SK-MEL-5 (cell line): ENCODE data around the gene DCTN4. TPM values are rescaled to one million over a fixed set of nuclear protein-coding genes. Genes with fewer than 3 reads are reported as not detected.
A peak's percentile ranks its signal among the peaks of the same experiment; 100 is the strongest.
"Not testable (repeated sequence)": the region's sequence is repeated elsewhere in the genome, so short reads cannot be mapped to it uniquely, and the experiment has no call there.

Source experiments
- DNase-seq: peaks from one replicate; pipeline ENCODE4 v3.0.0-alpha.2; 2016; ENCODE audit warnings: low read depth, low spot score
- in situ Hi-C: cut with HindIII; loops from 2 replicates; pipeline ENCODE4 v1.10.0; 2016; ENCODE audit warnings: low sequenced_read_pairs, high pct_unique_total_duplicates, low pct_unique_long_range_greater_than_20kb
- polyA plus RNA-seq, 2 experiments: library from polyadenylated mRNA; depleted of rRNA; stranded (reverse); fragments of >200 nt; gene quantifications; 2 replicates each; pipeline ENCODE4 v1.2.3, GENCODE V29; 2015
- total RNA-seq: library from RNA; depleted of rRNA; stranded (reverse); fragments of >200 nt; shearing (Covaris generic); gene quantifications from 2 replicates; pipeline ENCODE4 v1.2.3, GENCODE V29; 2014; rRNA removed

DCTN4 gene
- 43.1 and 45.0 TPM in 2 replicates for total RNA-seq
- 32.4 and 44.8 TPM in 2 replicates for polyA plus RNA-seq (2015; cell fraction: cytosol; rRNA removed)
- polyA plus RNA-seq (2015; cell fraction: nucleus; rRNA removed): 56.6 and 65.6 TPM in 2 replicates

DNA sequence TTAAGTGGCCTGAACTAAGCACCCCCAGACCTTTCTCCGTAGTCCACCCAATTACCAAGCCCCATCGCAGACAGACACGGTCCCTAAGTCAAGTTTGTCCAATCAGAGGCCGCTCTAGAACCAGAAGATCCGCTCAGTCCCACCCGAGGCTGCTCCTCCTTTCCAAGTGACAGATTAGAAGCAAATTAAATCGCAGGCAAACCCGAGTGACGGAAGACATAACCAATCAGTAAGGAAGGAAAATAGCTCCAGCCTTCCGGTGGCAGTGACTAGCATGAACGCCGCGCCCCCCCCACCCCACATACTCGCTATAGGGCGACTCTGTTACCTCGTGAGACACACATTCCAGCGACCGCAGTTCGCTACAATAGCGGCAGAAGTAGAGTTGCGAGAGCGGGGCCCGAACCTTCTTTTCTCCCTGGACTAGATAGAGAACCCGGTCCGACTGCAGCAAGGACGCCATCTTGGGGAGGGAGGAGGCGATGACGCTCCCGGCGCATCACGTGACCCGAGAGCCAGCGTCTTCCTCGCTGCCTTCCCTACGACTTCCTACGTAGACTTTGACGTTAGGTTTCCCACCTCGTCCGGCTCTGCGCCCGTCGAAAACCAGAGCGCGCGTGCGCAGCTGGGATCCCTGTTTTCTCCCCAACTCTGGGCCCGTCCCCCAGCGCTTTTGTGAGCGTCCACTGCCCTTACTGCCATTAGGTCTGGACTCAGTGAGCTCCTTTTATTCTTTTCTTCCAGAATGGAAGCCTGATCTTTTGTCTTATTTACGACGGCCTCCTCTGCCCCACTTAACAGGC lies at the start of gene DCTN4:
DCTN4 (minus strand) TSS at position 487 of the 803 bp plus-strand sequence; CDS start at position 463, 24 bp downstream.
- in situ Hi-C loops: no loop called here
- peak; percentile 98 for DNase-seq

DNA sequence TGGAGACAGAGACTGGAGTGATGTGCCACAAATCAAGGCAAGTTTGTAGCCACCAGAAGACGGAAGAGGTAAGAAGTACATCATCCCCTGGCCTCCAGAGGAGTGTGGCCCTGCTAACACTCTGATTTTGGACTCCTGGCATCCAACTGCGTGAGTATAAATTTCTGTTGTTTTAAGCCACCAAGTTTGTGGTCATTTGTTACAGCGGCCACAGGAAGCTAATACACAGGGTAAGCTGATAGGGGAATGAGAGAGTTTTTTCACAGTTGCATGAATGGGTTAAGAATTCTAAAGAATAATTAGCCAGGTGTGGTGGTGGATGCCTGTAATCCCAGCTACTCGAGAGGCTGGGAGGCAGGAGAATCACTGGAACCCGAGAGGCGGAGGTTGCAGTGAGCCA lies 45.6 kb upstream of the DCTN4 start:
- DNase-seq: no peak
- in situ Hi-C loops: no loop called here

DNA sequence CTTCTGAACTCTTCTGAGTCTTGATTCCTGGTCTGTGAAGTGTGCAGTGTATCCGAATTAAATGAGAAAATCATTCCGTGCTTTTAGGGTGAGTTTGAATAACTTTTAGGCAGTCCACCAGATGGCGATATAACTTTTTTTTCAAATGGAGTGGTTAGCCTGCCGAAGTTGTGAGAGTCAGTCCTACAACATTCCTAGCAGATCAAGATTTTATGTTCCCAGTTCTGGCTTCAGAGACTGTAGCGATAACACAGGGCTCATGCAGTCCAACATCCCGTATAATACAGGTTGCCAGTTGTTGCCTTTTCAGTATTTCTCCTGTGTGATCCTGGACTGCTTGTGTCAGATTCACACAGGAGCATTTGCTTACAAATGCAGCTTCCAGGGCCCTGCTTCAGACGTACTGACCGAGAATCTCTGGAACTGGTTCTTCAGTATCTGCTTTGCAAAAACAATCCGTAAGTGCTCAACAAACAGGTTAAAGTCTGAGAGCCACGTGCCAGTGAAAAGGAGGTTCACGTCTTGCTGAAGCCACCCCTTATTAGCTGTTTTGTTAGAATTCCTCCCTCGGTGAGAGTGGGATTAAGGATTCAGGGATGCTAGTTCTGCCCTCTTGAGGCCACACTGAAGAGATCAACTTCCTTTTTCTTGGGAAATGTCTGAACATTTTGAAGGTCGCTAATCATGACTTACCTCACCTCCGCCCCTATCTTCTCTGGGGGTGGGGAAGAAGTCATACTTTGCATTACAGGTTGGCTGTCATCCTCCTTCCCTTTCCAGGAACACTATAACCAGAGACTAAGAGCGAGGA lies 42.5 kb upstream of the DCTN4 start:
- in situ Hi-C loops: no loop called here
- DNase-seq: peak; percentile 60

DNA sequence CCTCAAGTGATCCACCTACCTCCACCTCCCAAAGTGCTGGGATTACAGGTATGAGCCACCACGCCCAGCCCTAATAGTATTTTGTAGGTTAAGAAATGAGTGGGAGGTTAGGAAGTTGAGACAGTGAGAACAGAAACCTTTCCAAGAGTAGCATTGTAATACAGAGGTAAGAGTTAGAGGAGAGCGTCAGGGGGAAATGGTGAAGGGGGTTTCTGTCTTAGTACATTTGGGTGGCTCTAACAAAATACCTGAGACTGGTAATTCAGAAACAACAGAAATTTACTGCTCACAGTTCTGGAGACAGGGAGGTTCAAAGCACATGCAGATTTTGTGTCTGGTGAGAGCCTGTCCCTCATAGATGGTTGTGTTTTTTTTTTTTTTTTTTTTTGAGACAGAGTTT lies 38.6 kb upstream of the DCTN4 start:
- no peak for DNase-seq
- in situ Hi-C loops: no loop called here

DNA sequence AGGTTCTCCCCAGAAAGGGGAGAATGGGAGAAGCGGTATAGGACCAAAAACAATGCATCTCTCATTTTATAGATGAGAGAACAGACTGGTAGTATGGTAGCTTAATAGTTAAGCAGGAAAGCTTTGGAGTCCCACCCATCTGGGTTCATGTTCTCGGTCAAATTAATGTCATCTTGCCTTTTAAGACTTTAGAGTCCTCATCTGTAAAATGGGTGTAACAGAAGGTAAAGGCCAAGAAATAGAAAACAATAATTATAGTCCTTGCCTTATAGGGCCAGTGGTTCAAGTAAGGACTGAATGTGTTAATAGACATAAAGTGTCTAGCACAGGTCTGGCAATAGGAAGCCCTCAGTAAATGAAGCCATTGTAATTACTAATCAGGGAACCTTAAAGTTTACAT lies 36.1 kb upstream of the DCTN4 start:
- in situ Hi-C loops: no loop called here

DNA sequence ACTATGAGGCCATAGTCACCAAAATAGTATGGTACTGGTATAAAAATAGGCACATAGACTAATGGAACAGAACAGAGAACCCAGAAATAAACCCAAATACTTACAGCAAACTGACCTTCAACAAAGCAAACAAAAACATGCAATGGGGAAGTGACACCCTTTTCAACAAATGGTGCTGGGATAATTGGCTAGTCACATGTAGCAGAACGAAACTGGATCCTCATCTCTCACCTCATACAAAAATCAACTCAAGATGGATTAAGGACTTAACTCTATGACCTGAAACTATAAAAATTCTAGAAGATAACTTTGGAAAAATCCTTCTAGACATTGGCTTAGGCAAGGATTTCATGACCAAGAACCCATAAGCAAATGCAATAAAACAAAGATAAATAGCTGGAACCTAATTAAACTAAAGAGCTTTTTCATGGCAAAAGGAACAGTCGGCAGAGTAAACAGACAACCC lies 34.6 kb upstream of the DCTN4 start:
- DNase-seq, in situ Hi-C loops: not testable (repeated sequence)

More for the DNA sequence above, 36.1 kb upstream of the DCTN4 start:
- no peak for DNase-seq

DNA sequence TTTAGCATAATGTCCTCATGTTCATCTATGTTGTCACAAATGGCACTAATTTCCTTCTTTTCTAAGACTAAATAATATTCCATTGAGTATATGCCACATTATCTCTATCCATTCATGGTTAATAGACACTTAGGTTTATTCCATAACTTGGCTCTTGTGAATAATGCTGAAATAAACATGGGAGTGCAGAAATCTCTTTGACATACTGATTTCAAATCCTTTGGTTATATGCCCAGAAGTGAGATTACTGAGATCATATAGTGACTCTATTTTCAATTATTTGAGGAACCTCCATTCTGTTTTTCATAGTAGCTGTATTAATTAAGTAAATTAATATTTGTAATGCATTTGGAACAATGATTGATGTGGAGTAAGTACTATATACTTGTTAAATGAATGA lies 32.7 kb upstream of the DCTN4 start:
- in situ Hi-C loops: no loop called here
- DNase-seq: no peak

DNA sequence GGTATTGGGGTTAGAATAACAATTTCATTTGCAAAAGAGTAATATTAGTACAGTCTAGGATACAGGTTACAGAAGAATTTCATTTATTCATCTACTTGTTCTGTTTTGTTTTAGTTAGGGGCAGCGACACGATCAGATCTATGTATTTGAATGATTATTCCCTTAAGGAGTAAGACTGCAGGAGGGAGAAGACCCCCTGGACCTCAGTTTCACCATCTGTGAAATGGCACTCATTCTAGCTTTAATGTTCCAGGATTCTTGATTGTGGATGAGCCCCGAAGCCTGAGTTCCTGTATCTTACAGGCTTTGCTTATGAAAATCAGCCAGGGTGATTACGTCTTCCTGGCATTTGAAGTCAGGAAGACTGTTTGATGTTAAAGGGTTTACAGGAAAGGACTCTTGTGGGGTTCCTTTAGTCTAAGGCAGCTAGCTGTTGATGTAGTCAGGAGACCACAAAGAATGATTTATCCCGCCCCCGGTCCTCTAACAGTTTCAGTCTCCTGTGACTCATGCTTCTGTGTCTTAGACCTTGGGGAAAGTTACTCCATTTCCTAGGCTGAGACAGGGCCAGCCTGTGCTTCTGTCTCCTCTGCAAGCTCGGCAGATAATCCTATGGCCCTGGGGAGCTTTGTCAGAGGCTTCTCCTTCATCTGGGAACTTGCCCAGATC lies 31.3 kb upstream of the DCTN4 start:
- in situ Hi-C loops: no loop called here
- DNase-seq: peak; percentile 92

DNA sequence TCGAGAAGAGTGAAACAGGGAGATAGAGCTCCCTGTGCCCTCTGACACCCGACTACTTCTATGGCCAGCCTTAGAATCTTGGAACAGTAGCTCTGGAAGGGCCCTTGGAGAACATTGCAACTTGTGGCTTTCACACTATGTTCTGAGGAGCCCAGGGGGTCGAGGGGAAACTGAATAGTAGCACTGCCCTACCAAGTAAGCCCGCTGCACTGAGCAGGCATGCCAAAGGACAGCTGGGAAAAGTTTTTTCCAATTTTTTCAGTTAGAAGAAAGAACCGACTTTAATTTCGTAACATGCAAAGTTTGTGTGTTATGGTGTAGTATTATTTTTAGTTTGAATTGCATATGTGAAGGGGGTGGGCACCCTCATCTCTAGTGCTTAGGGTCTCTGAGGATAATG lies 30.6 kb upstream of the DCTN4 start:
- DNase-seq: no peak

DNA sequence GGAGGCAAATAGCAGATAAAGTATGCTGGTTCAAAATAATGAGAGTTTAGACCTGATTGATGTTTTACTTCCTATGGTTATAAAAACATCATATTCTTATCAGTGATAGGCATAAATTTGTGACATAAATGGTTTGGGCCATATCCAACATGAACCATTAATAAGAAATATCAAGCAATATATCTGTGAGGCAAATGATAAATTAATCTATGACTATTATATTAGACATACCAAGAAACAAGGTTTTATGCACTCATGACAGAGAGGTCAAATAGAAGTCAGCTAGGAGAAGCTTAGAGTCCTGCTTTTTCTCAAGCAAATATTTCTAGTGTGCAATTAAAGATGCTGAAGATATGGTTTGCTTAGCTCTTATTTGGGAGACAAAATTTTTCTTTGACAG lies 30.2 kb upstream of the DCTN4 start:
- in situ Hi-C loops: no loop called here
- no peak for DNase-seq

More for the DNA sequence above, 30.6 kb upstream of the DCTN4 start:
- in situ Hi-C loops: no loop called here

DNA sequence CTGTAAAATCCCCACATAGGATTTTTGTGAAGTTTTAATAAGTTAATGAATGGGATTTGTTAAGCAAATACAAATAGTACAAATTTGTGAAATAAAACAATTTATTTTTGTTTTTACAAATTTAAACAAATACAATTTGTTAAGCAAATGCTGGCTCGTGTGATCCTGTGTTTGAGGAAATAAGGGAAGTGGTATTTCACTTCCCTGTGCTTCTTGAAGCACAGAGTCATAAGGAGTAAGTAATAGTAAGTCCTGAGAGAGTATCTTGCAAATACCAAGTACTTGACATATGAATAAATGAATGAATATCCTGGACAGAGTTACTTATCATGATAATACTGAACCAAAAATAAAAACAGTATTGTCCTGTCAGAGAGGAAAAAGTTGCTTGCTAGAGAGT lies 28.8 kb upstream of the DCTN4 start:
- in situ Hi-C loops: no loop called here
- DNase-seq: no peak

DNA sequence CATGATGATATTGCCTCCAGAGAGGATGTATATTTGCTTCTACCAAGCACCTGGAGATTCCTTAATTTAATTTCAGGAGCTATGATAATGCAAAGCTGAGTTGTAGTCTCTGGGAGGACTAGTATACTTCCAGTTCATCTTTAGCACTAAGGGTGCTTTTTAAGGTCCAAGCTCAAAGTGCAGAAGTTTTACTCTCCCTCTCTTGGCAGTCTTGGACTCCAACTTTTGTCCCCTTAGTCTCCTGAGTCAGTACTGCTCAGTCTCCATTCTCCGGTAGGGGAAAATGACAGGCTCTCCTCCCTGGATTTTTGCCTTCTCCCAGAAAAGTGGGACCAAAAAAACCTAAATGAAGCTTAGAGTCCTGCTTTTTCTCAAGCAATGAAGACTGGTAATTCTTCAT lies 28.1 kb upstream of the DCTN4 start:
- in situ Hi-C loops: no loop called here
- DNase-seq: no peak

DNA sequence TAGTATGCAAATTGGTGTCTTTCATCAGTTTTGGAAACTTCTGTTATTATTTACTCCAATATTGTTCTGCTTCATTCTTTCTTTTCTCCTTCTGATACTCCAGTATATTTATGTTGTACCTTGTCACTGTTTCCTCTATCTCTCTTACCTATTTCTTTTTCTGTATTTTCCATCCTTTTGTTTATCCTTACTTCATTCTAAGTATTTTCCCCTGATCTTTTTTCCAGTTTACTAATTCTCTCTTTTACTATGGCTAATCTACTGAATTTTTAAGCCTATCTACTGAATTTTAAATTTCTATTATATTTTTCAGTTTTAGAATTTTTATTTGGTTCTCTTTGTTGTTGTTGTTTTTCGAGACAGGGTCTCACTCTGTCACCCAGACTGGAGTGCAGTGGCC lies 27.1 kb upstream of the DCTN4 start:
- DNase-seq: no peak
- in situ Hi-C loops: no loop called here

DNA sequence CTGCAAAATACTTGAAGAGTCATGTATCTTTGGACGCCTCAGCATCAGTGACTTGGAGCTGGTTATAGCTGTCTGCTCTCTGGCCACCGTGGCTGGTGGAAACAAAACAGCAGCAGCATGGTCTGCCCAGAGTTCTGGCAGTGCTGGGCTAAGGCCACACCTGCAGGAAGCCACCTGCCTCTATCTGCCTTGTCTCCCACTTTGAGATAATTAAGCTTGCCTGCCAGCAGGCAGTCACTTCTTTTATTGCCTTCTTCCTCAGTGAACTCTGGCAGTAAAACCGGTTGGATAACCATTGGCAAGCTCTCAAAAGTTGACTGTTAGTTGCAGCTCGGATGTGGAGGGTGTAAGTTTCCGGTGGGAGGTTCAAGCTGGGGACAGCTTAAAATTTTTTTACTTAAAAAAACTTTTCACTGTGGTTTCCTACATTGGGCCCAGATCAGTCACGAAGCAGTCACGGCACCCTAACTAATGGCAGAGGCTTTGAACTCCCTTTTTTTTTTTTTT lies 24.7 kb upstream of the DCTN4 start:
- in situ Hi-C loops: no loop called here
- no peak for DNase-seq

DNA sequence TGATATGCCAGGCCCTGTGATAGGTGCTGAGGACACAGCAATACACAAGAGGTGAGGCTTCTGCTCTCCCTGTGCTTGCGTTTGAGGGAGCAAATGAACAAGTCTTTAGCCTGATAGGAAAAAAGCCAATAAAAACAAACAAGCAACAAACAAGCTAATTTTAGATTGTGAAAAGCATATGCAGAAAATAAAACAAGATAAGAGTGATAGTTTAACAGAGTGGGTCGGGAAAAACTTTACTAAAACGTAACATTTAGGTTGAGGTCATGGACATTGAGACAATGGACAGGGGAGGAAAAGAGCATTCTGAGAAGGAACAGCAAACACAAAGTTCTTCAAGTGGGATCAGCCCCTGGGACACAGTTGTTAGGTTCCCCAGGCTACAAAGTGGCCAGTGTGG lies 24.0 kb upstream of the DCTN4 start:
- DNase-seq: no peak
- in situ Hi-C loops: no loop called here

DNA sequence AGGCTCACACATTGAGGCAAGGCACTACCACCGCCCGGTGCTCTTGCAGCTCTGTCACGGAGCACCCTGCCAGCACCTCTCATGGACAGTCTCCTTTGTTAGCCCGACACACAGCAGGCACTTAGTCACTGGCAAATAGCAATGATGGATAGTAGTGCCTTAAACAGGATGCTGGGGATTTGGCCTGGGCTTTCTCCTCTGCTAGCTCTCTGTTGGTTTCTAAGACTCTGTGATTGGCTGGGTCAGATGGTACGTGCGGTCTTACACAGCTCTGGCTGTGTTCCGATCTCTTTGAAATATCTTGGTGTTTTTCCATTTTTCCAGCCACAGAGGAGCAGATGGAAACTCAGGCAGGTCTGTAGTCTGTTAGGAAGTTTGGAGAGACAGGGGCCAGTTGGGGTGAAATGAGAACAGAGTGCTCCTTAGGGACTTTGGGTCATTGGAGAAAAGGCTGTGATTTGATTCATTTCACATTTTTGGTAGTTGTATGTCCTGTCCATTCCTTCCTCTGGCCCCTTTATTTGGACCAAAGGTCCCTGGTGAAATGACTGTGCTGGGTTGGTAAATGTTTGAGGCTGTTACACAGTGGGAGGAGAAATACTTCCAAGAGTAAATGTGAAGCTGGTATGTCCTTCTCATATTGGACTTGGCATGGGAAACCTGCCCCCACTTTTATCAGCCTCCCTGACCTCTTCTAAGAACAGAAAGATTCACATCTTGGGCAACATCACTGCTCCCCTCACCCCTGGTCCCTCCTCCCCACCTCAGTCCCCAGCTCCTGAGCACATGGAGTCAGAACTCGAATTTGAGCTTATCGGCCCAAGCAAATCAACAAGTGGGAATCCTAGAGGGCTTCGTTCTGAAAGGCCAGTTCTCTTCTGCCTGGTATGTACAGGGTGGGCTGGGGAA lies 23.1 kb upstream of the DCTN4 start:
- DNase-seq: no peak

DNA sequence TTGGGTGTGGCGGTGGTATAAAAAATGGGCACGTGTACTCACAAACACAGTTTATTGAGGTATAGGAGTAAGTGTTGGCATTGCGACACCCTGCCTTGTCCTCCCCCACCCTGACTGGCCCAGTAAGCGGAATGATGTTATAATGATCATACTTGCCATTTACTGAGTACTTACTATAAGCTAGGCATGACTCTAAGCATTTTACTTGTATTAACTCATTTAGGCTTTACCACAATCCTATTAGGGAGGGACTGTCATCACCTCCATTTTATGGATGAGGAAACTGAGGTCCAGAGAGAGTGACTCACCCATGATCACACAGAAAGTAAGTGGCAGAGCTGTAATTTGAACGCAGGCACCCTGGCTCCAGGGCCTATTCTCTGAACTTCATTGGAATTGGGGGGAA lies 22.0 kb upstream of the DCTN4 start:
- DNase-seq: no peak
- in situ Hi-C loops: no loop called here

More for the DNA sequence above, 23.1 kb upstream of the DCTN4 start:
- in situ Hi-C loops: no loop called here
